Ishikawa (cell line): ENCODE data around the gene SH2B2.
A peak's percentile ranks its signal among the peaks of the same experiment; 100 is the strongest.

Experiments used
- CEBPB ChIP-seq: IDR thresholded peaks from 2 replicates; pipeline ENCODE4 v1.6.1; 2012
- CREB1 ChIP-seq: IDR thresholded peaks from 2 replicates; pipeline ENCODE4 v1.6.1; 2012; ENCODE audit warnings: low read depth
- EGR1 ChIP-seq: IDR thresholded peaks from 2 replicates; pipeline ENCODE4 v1.6.1; 2012
- EP300 ChIP-seq: IDR thresholded peaks from 2 replicates; pipeline ENCODE4 v1.6.1; 2012; ENCODE audit warnings: borderline replicate concordance
- FOXM1 ChIP-seq: IDR thresholded peaks from 2 replicates; pipeline ENCODE4 v1.6.1; 2012; ENCODE audit warnings: low read depth, borderline replicate concordance
- MAX ChIP-seq: IDR thresholded peaks from 2 replicates; pipeline ENCODE4 v1.6.1; 2012
- NFIC ChIP-seq: IDR thresholded peaks from 2 replicates; pipeline ENCODE4 v1.6.1; 2012
- RAD21 ChIP-seq: IDR thresholded peaks from 2 replicates; pipeline ENCODE4 v1.6.1; 2012; ENCODE audit warnings: low read depth
- REST ChIP-seq: IDR thresholded peaks from 2 replicates; pipeline ENCODE4 v1.6.1; 2012; ENCODE audit warnings: low read depth, mild to moderate bottlenecking
- TAF1 ChIP-seq: IDR thresholded peaks from 2 replicates; pipeline ENCODE4 v1.6.1; 2012; ENCODE audit warnings: low read depth, mild to moderate bottlenecking
- TCF12 ChIP-seq: IDR thresholded peaks from 2 replicates; pipeline ENCODE4 v1.6.1; 2012; ENCODE audit warnings: low read depth
- TEAD4 ChIP-seq: IDR thresholded peaks from 2 replicates; pipeline ENCODE4 v1.6.1; 2012
- USF1 ChIP-seq: IDR thresholded peaks from 2 replicates; pipeline ENCODE4 v1.6.1; 2012
- YY1 ChIP-seq: IDR thresholded peaks from 2 replicates; pipeline ENCODE4 v1.6.1; 2012; ENCODE audit warnings: low read depth
- ZBTB7A ChIP-seq: IDR thresholded peaks from 2 replicates; pipeline ENCODE4 v1.6.1; 2012; ENCODE audit warnings: low read depth

SH2B2 gene

GRCh38 chr7:102287111-102287980 lies 678 bp downstream of the SH2B2 start:
- 0 out of 2 replicates have a peak, but pooled peaks have one; percentile 16 for TF ChIP-seq EGR1
- TF ChIP-seq EP300, result no peak
- TF ChIP-seq FOXM1, result no peak
- no peak; the same call in 1 of the 2 replicates for TF ChIP-seq REST
- TF ChIP-seq YY1, result peak; percentile 73
- TF ChIP-seq ZBTB7A, result peak; percentile 92
- TF ChIP-seq USF1, result no peak
- TF ChIP-seq CEBPB, result no peak
- no peak for TF ChIP-seq RAD21
- no peak for TF ChIP-seq TEAD4
- TF ChIP-seq CREB1, result no peak
- peak; percentile 16; the same call in 1 of the 2 replicates for TF ChIP-seq MAX
- TF ChIP-seq TCF12, result no peak
- TF ChIP-seq TAF1, result no peak
- TF ChIP-seq NFIC, result no peak

- TF ChIP-seq USF1, result no peak
- TF ChIP-seq TCF12, result no peak
- TF ChIP-seq FOXM1, result no peak
- no peak for TF ChIP-seq CREB1
These were observed 1.3 kb downstream of the SH2B2 start for GRCh38 chr7:102287981-102288278.

GRCh38 chr7:102288285-102288930 lies 1.7 kb downstream of the SH2B2 start:
- TF ChIP-seq ZBTB7A (peak; percentile 69; the same call in 1 of the 2 replicates), RAD21 (no peak), NFIC (no peak), FOXM1 (no peak)

- TF ChIP-seq YY1, result no peak
- no peak for TF ChIP-seq EP300
- TF ChIP-seq TAF1, result no peak
- no peak for TF ChIP-seq NFIC
- TF ChIP-seq ZBTB7A, result no peak
- TF ChIP-seq TCF12, result no peak
- no peak for TF ChIP-seq RAD21
- no peak for TF ChIP-seq CEBPB
- no peak for TF ChIP-seq USF1
- no peak for TF ChIP-seq MAX
- no peak for TF ChIP-seq TEAD4
- TF ChIP-seq REST, result no peak
- no peak for TF ChIP-seq FOXM1
- TF ChIP-seq EGR1, result no peak
- no peak for TF ChIP-seq CREB1
These were observed 2.4 kb downstream of the SH2B2 start for GRCh38 chr7:102289057-102289456.

- no peak for TF ChIP-seq CEBPB
- no peak for TF ChIP-seq TEAD4
- TF ChIP-seq EGR1, result peak; percentile 35; the same call in 1 of the 2 replicates
These were observed 4.6 kb downstream of the SH2B2 start for GRCh38 chr7:102291056-102291915.
